22Rv1 (cell line): ENCODE data around the gene BRD2.

ENCODE experiments used
- CTCF ChIP-seq: fragments of 450-650 bp; IDR thresholded peaks from 2 replicates; pipeline ENCODE4 v1.5.1; 2017; ENCODE audit warnings: mild to moderate bottlenecking
- ZFX ChIP-seq: fragments of 450-650 bp; IDR thresholded peaks from 2 replicates; pipeline ENCODE4 v1.6.1; 2017; ENCODE audit warnings: antibody characterized with exemption, borderline replicate concordance

- TF ChIP-seq CTCF, result no peak
- no peak for TF ChIP-seq ZFX
Observed at GRCh38 chr6:33010356-33010755, 42.0 kb downstream of the BRD2 start.
